NCI-H2196 (cell line): ENCODE results near the gene LSS.
A peak's percentile ranks its signal among the peaks of the same experiment; 100 is the strongest.

Experiments
- DNase-seq: peaks from one replicate; lab custom pipeline; 2025; ENCODE audit not compliant: unreplicated experiment; lab: John Stamatoyannopoulos, UW

Gene LSS

GRCh38 chr21:46142582-46143473, 85.7 kb downstream of the LSS start:
- no peak for DNase-seq

- no peak for DNase-seq
Observed at GRCh38 chr21:46141767-46142581, 86.6 kb downstream of the LSS start.

DNA sequence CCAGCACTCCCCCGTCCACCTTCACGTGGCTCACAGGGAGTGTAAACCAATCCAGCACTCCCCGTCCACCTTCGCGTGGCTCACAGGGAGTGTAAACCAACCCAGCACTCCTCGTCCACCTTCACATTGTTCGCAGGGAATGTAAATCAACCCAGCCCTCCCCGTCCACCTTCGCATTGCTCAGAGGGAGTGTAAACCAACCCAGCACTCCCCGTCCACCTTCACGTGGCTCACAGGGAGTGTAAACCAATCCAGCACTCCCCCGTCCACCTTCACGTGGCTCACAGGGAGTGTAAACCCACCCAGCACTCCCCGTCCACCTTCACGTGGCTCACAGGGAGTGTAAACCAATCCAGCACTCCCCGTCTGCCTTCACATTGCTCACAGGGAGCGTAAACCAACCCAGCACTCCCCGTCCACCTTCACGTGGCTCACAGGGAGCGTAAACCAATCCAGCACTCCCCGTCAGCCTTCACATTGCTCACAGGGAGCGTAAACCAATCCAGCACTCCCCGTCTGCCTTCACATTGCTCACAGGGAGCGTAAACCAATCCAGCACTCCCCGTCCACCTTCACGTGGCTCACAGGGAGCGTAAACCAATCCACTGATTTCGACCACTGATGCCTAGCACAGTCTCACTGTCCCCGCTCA, 88.1 kb downstream of the LSS start:
- DNase-seq = peak; percentile 77

GRCh38 chr21:46139686-46140085, 88.9 kb downstream of the LSS start:
- no peak for DNase-seq

DNA sequence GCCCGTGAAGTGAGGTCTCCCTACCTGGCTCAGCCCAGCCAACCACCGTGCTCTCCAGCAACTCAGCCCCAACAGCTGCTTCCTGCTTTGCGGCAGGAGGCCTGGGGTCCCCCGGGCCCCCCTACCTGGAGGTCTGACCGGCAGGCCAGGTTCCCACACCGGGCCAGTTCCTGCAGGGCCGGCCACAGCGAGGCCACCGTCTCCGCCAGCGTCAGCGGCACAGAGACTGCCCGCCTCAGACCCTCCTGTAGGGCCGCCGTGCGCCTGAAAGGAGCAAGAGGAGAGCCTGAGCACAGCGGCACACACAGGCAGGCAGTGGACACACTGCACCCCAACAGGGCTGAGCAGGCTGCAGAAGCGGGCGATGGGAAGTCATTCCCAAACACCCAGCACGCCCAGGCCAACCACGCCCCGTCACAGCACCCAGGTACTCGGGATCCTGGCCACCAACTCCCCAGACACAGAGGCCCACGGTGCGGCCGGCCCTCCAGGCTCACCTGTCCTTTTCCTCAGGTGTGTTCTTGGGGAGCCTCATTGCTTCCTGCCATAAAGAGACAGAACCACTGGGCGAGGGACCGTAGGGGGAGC, 90.1 kb downstream of the LSS start:
- DNase-seq = no peak
